CD4-positive, alpha-beta T cell (primary cell): ENCODE data around the gene AAK1. TPM values are rescaled to one million over a fixed set of nuclear protein-coding genes. Genes with fewer than 3 reads are reported as not detected.

ENCODE experiments used
- ATAC-seq: fragments of 200-7000 bp; cut with Tn5 transposase; one replicate; pipeline ENCODE4 v1.10.0; 2022; ENCODE audit warnings: mild to moderate bottlenecking; ENCODE audit not compliant: poor library complexity
- CTCF ChIA-PET: fragments of 350-600 bp; sonication (Branson Sonifier 250); formaldehyde crosslinking; loops from one replicate; lab custom pipeline; 2021; ENCODE audit warnings: antibody characterized with exemption, inconsistent platforms; lab: Charles Lee
- POLR2A ChIA-PET: fragments of 350-600 bp; sonication (Branson Sonifier 250); formaldehyde crosslinking; loops from one replicate; lab custom pipeline; 2021; ENCODE audit warnings: antibody characterized with exemption, inconsistent platforms; lab: Charles Lee
- DNase-seq, 14 experiments: peaks; one replicate each; pipeline ENCODE4 v3.0.0-alpha.2; 2013 to 2020; ENCODE audit warnings: mixed read lengths in 2 of 14
- H3K27ac ChIP-seq, 2 donors: one replicate each; pipeline versions ENCODE4 v1.5.1 to v1.7.0; 2013; ENCODE audit warnings: low read length in 2 of 2, low read depth in 1 of 2, mild to moderate bottlenecking in 1 of 2
- H3K27me3 ChIP-seq, 2 experiments: 1 replicate in 1 of 2; 2 replicates in 1 of 2; pipeline versions ENCODE4 v1.6.1 to v1.7.0; 2013; ENCODE audit warnings: low read length in 2 of 2, control low read depth in 1 of 2, mild to moderate bottlenecking in 1 of 2, moderate library complexity in 1 of 2; ENCODE audit not compliant: insufficient read depth in 2 of 2, control insufficient read depth in 1 of 2
- H3K36me3 ChIP-seq: one replicate; pipeline ENCODE4 v1.6.1; 2013; ENCODE audit warnings: low read length, control low read depth; ENCODE audit not compliant: insufficient read depth
- H3K4me1 ChIP-seq: one replicate; pipeline ENCODE4 v1.6.1; 2013; ENCODE audit warnings: low read length, control low read depth; ENCODE audit not compliant: insufficient read depth
- H3K4me3 ChIP-seq: one replicate; pipeline ENCODE4 v1.5.1; 2013; ENCODE audit warnings: mild to moderate bottlenecking, low read length, moderate library complexity
- H3K9me3 ChIP-seq, 2 experiments: 1 replicate in 1 of 2; 2 replicates in 1 of 2; pipeline versions ENCODE4 v1.6.1 to v1.7.0; 2013; ENCODE audit warnings: low read length in 2 of 2, mild to moderate bottlenecking in 2 of 2, control low read depth in 1 of 2, moderate library complexity in 1 of 2; ENCODE audit not compliant: control insufficient read depth in 1 of 2, insufficient read depth in 1 of 2
- H3K27ac Mint-ChIP-seq: one replicate; pipeline ENCODE4 v1.8.0; 2020; ENCODE audit warnings: mixed read lengths
- H3K27me3 Mint-ChIP-seq: one replicate; pipeline ENCODE4 v1.8.0; 2021; ENCODE audit warnings: mixed read lengths
- H3K36me3 Mint-ChIP-seq: one replicate; pipeline ENCODE4 v1.8.0; 2021; ENCODE audit warnings: low read depth, mixed read lengths
- H3K4me1 Mint-ChIP-seq: one replicate; pipeline ENCODE4 v1.8.0; 2021; ENCODE audit warnings: low read depth, mixed read lengths
- H3K4me3 Mint-ChIP-seq: one replicate; pipeline ENCODE4 v1.8.0; 2020; ENCODE audit warnings: mild to moderate bottlenecking, mixed read lengths
- H3K9me3 Mint-ChIP-seq: one replicate; pipeline ENCODE4 v1.8.0; 2020; ENCODE audit warnings: mixed read lengths
- intact Hi-C, 2 experiments: fragments of 100-400 bp; cut with DNase I in 1 of 2; cut with micrococcal nuclease in 1 of 2; formaldehyde crosslinking; loops; one replicate each; pipeline versions ENCODE4 v1.15.1 to v1.9.0; 2023 to 2025; cut with DNase I, micrococcal nuclease
- total RNA-seq, 174 experiments: library from RNA in 2 of 174; stranded (reverse) in 2 of 174; gene quantifications; one replicate each; pipeline ENCODE4 v1.2.3 and lab custom pipeline; 2021 to 2026
- TF ChIP-seq, protein P1 (sequence below): fragments of 200-600 bp; IDR thresholded peaks from one replicate; pipeline ENCODE4 v1.8.0; 2022; ENCODE audit warnings: antibody characterized with exemption, mild to moderate bottlenecking

The AAK1 gene
- total RNA-seq, 2 experiments from 2014 or later, result 201 to 208 TPM

- Histone ChIP-seq H3K4me3 (no peak overlapping the region), H3K4me1 (no peaks in the 10 kb centered on the region), H3K36me3 (peaks cover 59% of the 10 kb centered on the region), H3K27ac (no peak overlapping the region), H3K9me3 (no peaks in the 10 kb centered on the region), H3K27me3 (no peaks in the 10 kb centered on the region)
- intact Hi-C loops, result no loop called here
- H3K4me1 Mint-ChIP-seq, result no peaks in the 10 kb centered on the region
- no peak for ATAC-seq
- H3K9me3 Mint-ChIP-seq, result no peaks in the 10 kb centered on the region
- POLR2A ChIA-PET, result interaction anchor here (1.1 to 1.9 kb wide), 2 partner anchors 29 kb away, joined by 3 to 5 read pairs; partner anchors contain the start of gene NFU1
- TF ChIP-seq, protein P1, sequence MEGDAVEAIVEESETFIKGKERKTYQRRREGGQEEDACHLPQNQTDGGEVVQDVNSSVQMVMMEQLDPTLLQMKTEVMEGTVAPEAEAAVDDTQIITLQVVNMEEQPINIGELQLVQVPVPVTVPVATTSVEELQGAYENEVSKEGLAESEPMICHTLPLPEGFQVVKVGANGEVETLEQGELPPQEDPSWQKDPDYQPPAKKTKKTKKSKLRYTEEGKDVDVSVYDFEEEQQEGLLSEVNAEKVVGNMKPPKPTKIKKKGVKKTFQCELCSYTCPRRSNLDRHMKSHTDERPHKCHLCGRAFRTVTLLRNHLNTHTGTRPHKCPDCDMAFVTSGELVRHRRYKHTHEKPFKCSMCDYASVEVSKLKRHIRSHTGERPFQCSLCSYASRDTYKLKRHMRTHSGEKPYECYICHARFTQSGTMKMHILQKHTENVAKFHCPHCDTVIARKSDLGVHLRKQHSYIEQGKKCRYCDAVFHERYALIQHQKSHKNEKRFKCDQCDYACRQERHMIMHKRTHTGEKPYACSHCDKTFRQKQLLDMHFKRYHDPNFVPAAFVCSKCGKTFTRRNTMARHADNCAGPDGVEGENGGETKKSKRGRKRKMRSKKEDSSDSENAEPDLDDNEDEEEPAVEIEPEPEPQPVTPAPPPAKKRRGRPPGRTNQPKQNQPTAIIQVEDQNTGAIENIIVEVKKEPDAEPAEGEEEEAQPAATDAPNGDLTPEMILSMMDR, result no peak
- H3K27ac Mint-ChIP-seq, result peak overlapping the region; percentile 75
- H3K36me3 Mint-ChIP-seq, result peaks cover 89% of the 10 kb centered on the region
- no peaks in the 10 kb centered on the region for H3K27me3 Mint-ChIP-seq
- no peak overlapping the region for H3K4me3 Mint-ChIP-seq
- CTCF ChIA-PET, result no interaction called here
- no peak for DNase-seq
Observed at GRCh38 chr2:69466728-69467127, 176.8 kb downstream of the AAK1 start.

DNA sequence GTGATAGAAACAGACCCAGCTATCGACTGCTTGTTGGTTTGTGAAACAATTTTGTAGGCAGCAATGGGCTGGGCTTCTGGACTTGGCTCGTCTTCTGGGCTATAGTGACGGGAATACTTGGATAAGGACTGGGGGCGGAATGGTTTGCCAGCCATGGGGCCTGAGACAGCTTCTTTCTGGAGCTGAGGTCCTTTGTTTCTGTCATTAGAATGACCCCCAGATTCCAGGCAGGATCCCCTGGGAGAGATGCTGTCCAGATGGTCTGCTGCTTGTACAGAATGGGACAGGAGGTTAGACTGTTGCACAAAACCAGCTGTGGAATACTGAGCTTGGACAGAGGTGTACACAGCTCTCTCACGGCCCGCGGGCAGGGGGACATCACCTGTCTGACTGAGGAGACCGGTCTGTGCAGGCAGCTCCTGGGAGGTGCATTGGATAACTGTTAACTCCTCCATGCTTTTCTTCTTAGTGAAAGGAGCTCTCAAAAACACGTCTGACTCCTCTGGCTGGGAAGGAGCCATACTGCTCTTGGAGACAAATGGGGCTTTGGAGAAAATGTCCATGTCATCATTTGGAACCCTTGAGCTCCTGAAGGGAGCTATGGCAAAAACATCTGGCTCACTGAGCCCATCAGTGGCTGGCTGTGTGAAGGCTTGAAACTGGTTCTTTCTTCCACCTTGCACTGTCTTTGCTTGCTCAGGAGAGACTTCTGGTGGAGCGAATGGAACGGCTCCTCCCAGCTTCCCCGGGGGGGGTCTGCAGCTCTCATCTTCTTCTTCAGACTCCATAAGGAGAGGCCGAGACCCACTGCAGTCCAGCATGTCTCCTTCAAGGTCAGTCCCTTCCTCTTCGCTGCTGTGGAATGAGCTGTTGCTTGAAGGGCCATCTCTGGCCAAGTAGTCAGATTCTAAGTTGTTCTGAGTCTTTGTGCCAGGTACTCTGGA is 177.8 kb downstream of the AAK1 start:
- Mint-ChIP-seq H3K4me3 (no peak overlapping the region), H3K4me1 (peaks cover 5% of the 10 kb centered on the region)
- CTCF ChIA-PET, result no interaction called here

GRCh38 chr2:69464575-69464974 is 179.0 kb downstream of the AAK1 start:
- H3K27ac ChIP-seq, result no peak overlapping the region
- no peaks in the 10 kb centered on the region for H3K4me1 ChIP-seq
- no peak overlapping the region for H3K4me3 ChIP-seq
- no peaks in the 10 kb centered on the region for H3K9me3 ChIP-seq
- intact Hi-C loops, result no loop called here
- POLR2A ChIA-PET, result interaction anchor here (1.0 to 1.9 kb wide), 2 partner anchors 22 to 27 kb away, joined by 3 to 5 read pairs; partner anchors contain the start of gene NFU1
- Mint-ChIP-seq H3K36me3 (peaks cover 90% of the 10 kb centered on the region), H3K4me3 (no peak overlapping the region), H3K27me3 (no peaks in the 10 kb centered on the region), H3K4me1 (peaks cover 17% of the 10 kb centered on the region), H3K27ac (no peak overlapping the region), H3K9me3 (no peaks in the 10 kb centered on the region)
- H3K27me3 ChIP-seq, result no peaks in the 10 kb centered on the region
- CTCF ChIA-PET, result interaction anchor here (0.5 kb wide), 1 partner anchor 203 kb away, joined by 3 read pairs; no protein-coding TSS in a partner anchor
- peaks cover 47% of the 10 kb centered on the region for H3K36me3 ChIP-seq
- DNase-seq (no peak), ATAC-seq (no peak)
- TF ChIP-seq, protein P1, result no peak

More for the DNA sequence above, 177.8 kb downstream of the AAK1 start:
- H3K9me3 Mint-ChIP-seq, result no peaks in the 10 kb centered on the region
- POLR2A ChIA-PET, result interaction anchor here (1.0 to 1.9 kb wide), 2 partner anchors 21 to 28 kb away, joined by 3 to 5 read pairs; partner anchors contain the start of gene NFU1
- intact Hi-C loops, result no loop called here
- Histone ChIP-seq H3K9me3 (no peaks in the 10 kb centered on the region), H3K27ac (no peak overlapping the region), H3K36me3 (peaks cover 55% of the 10 kb centered on the region), H3K4me3 (no peak overlapping the region), H3K4me1 (no peaks in the 10 kb centered on the region), H3K27me3 (no peaks in the 10 kb centered on the region)
- H3K27me3 Mint-ChIP-seq, result no peaks in the 10 kb centered on the region
- H3K36me3 Mint-ChIP-seq, result peaks cover 89% of the 10 kb centered on the region
- peak overlapping the region; percentile 75 for H3K27ac Mint-ChIP-seq
- TF ChIP-seq, protein P1, result no peak
- ATAC-seq (no peak), DNase-seq (no peak)
